Activated T-helper 17 cell treated with anti-CD3 and anti-CD28 coated beads, Interleukin-2, amount 50 U/mL, for 72 hours (primary cell): Measurements from ENCODE around the gene GGTA1. TPM values are rescaled to one million over a fixed set of nuclear protein-coding genes. Genes with fewer than 3 reads are reported as not detected.
"Not testable (repeated sequence)": the region's sequence is repeated elsewhere in the genome, so short reads cannot be mapped to it uniquely, and the experiment has no call there.

Experiments
- ATAC-seq: fragments of 150-1000 bp; cut with Tn5 transposase; replicated peaks from 2 replicates; pipeline ENCODE4 v1.10.0; 2021; ENCODE audit warnings: mild to moderate bottlenecking, moderate library complexity
- H3K27ac Mint-ChIP-seq: one replicate; pipeline ENCODE4 v1.8.0; 2022; ENCODE audit warnings: mixed read lengths
- H3K27me3 Mint-ChIP-seq: one replicate; pipeline ENCODE4 v1.8.0; 2022; ENCODE audit warnings: mixed read lengths
- H3K36me3 Mint-ChIP-seq: one replicate; pipeline ENCODE4 v1.8.0; 2022; ENCODE audit warnings: low read depth, mild to moderate bottlenecking, mixed read lengths
- H3K4me1 Mint-ChIP-seq: one replicate; pipeline ENCODE4 v1.8.0; 2022; ENCODE audit warnings: mixed read lengths
- H3K4me3 Mint-ChIP-seq: one replicate; pipeline ENCODE4 v1.8.0; 2022; ENCODE audit warnings: mild to moderate bottlenecking, mixed read lengths
- H3K9me3 Mint-ChIP-seq: one replicate; pipeline ENCODE4 v1.8.0; 2022; ENCODE audit warnings: mixed read lengths
- total RNA-seq, 2 donors: library from RNA; stranded (reverse); gene quantifications; one replicate each; pipeline ENCODE4 v1.2.3, GENCODE V29; 2022

The GGTA1 gene
- total RNA-seq, 2 donors from 2014 or later, result not detected

DNA sequence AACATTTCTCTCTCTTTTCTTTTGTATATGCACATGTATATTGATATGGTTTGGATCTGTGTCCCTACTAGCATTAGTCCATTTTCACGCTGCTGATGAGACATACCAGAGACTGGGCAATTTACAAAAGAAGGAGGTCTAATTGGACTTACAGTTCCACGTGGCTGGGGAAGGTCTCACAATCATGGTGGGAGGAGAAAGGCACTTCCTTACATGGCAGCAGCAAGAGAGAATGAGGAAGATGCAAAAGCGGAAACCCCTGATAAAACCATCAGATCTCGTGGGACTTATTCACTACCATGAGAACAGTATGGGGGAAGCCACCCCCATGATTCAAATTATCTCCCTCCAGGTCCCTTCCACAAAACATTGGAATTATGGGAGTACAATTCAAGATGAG, 13.5 kb upstream of the GGTA1 start:
- H3K4me1 Mint-ChIP-seq, H3K4me3 Mint-ChIP-seq, H3K9me3 Mint-ChIP-seq, H3K36me3 Mint-ChIP-seq, ATAC-seq, H3K27ac Mint-ChIP-seq: not testable (repeated sequence)
- H3K27me3 Mint-ChIP-seq, result peaks cover 16% of the 10 kb centered on the region

DNA sequence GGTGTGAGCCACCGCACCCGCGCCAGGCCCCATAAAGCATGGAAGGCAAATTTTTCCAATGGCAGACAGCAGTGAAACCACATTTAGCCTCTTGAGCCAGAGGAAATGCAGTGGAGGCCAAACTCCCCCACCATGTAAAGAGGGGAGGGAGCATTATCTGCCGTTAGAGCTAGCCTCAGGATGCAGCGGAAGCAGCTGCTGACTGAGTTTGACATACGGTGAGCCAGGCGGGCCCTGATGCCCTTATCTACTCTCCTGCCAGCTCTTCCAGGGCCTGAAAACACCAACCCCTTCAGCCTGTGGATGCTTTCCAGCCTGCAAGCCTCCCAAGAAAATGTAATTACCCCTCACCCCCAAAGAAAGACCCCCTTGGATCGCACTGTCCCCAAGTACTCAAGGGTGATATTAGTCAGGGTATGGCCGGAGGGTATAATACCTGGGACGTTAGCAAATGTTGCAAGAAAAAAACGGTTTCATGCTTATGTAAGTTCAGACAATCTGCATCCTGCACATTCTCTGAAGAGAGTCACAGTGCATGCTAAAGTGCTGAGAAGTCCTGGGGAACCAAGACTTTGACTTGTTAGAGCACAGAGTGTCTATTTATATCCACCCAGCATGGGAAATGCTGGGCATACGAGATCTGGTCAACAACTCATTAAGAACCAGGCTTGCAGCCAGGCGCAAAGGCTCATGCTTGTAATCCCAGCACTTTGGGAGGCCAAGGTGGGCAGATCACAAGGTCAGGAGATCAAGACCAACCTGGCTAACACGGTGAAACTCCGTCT, 11.3 kb upstream of the GGTA1 start:
- H3K36me3 Mint-ChIP-seq, result no peaks in the 10 kb centered on the region
- H3K9me3 Mint-ChIP-seq, result no peaks in the 10 kb centered on the region
- H3K4me3 Mint-ChIP-seq, result no peak overlapping the region
- H3K27ac Mint-ChIP-seq, result no peak overlapping the region
- H3K27me3 Mint-ChIP-seq, result peaks cover 20% of the 10 kb centered on the region
- H3K4me1 Mint-ChIP-seq, result no peaks in the 10 kb centered on the region
- ATAC-seq, result no peak

GRCh38 chr9:121509180-121509579, 9.5 kb upstream of the GGTA1 start:
- no peak overlapping the region for H3K27ac Mint-ChIP-seq
- no peak for ATAC-seq
- H3K36me3 Mint-ChIP-seq, result no peaks in the 10 kb centered on the region
- H3K9me3 Mint-ChIP-seq, result no peaks in the 10 kb centered on the region
- H3K27me3 Mint-ChIP-seq, result peaks cover 14% of the 10 kb centered on the region
- no peaks in the 10 kb centered on the region for H3K4me1 Mint-ChIP-seq
- no peak overlapping the region for H3K4me3 Mint-ChIP-seq

DNA sequence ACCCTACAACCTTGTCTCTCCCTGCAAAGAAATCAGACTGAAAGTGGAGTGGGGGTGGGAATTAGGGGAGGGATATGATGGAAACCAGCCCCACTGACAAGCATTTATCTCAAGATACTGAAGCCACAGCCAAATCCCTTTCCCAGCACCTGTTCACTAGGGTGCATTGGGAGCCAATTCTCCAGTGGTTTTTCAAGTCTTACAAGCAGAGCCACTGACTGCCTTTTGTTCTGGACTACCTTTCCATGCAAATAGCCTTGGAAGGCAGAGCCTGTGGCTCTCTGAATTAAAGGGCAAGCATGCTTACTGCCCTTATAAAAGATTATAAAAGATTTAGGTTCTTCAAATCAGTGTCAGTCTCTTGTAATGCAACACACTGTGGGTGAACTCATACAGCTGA, 8.8 kb upstream of the GGTA1 start:
- no peaks in the 10 kb centered on the region for H3K9me3 Mint-ChIP-seq
- H3K27me3 Mint-ChIP-seq, result peaks cover 19% of the 10 kb centered on the region
- no peaks in the 10 kb centered on the region for H3K36me3 Mint-ChIP-seq
- H3K4me3 Mint-ChIP-seq, result no peak overlapping the region
- ATAC-seq, result no peak
- no peaks in the 10 kb centered on the region for H3K4me1 Mint-ChIP-seq
- no peak overlapping the region for H3K27ac Mint-ChIP-seq

- no peak for ATAC-seq
- Mint-ChIP-seq H3K9me3 (no peaks in the 10 kb centered on the region), H3K27me3 (peaks cover 21% of the 10 kb centered on the region), H3K36me3 (no peaks in the 10 kb centered on the region), H3K27ac (no peak overlapping the region), H3K4me1 (no peaks in the 10 kb centered on the region), H3K4me3 (no peak overlapping the region)
Measured at GRCh38 chr9:121505903-121506735, 6.5 kb upstream of the GGTA1 start.

- ATAC-seq, result no peak
- no peak overlapping the region for H3K4me3 Mint-ChIP-seq
Measured at GRCh38 chr9:121503444-121503843, 3.8 kb upstream of the GGTA1 start.

DNA sequence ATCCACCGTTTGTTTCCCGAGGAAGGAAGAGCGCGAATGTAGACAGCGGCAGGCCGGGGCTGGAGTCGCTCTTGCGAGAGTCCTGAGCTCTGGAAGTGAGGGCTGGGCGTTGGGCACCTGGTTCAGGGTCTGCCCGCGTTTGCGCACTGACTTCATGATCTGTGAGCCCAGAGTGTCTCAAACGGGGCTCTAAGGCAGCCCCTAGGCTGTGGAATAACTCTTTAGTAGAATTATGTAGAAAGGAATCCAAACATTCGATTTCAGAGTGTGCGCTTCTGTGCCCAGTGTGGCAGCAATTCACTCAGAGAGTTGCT, 478 bp upstream of the GGTA1 start:
- Mint-ChIP-seq H3K4me3 (peak overlapping the region; percentile 28), H3K27me3 (peaks cover 59% of the 10 kb centered on the region), H3K9me3 (peaks cover 4% of the 10 kb centered on the region), H3K36me3 (no peaks in the 10 kb centered on the region), H3K27ac (no peak overlapping the region), H3K4me1 (peaks cover 13% of the 10 kb centered on the region)
- no peak for ATAC-seq

More at GRCh38 chr9:121503444-121503843, 3.8 kb upstream of the GGTA1 start:
- no peak overlapping the region for H3K27ac Mint-ChIP-seq
- H3K4me1 Mint-ChIP-seq, result peaks cover 8% of the 10 kb centered on the region
- H3K9me3 Mint-ChIP-seq, result no peaks in the 10 kb centered on the region
- peaks cover 39% of the 10 kb centered on the region for H3K27me3 Mint-ChIP-seq
- no peaks in the 10 kb centered on the region for H3K36me3 Mint-ChIP-seq

- no peak for ATAC-seq
- Mint-ChIP-seq H3K27me3 (peaks cover 59% of the 10 kb centered on the region), H3K9me3 (peaks cover 4% of the 10 kb centered on the region), H3K4me1 (peaks cover 13% of the 10 kb centered on the region), H3K27ac (no peak overlapping the region), H3K36me3 (no peaks in the 10 kb centered on the region), H3K4me3 (peak overlapping the region; percentile 68)
Measured at GRCh38 chr9:121499177-121499426, 542 bp downstream of the GGTA1 start.

- Mint-ChIP-seq H3K27ac (no peak overlapping the region), H3K4me3 (peak overlapping the region; percentile 68), H3K36me3 (no peaks in the 10 kb centered on the region), H3K4me1 (peaks cover 13% of the 10 kb centered on the region), H3K27me3 (peaks cover 59% of the 10 kb centered on the region), H3K9me3 (peaks cover 4% of the 10 kb centered on the region)
- ATAC-seq, result peak; percentile 18
Measured at GRCh38 chr9:121498487-121499176, 1.0 kb downstream of the GGTA1 start.

DNA sequence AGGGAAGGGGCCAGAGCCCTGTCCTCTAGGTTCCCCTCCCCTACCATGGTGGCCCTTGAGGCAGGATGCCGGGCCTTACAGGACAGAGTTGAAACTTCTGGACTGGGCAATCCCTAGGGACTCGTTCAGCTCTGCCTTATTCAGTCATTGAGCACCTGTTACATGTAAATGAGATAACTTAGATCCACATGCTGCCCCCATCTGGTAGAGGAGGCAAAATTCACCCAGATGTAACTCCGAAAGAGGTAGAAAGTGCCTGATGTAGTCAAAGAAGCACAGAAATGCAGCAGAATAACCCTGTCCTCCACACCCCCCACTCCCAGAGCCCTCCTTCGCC, 1.5 kb downstream of the GGTA1 start:
- Mint-ChIP-seq H3K36me3 (no peaks in the 10 kb centered on the region), H3K4me1 (peaks cover 13% of the 10 kb centered on the region), H3K4me3 (peak overlapping the region; percentile 68), H3K27ac (no peak overlapping the region), H3K27me3 (peaks cover 54% of the 10 kb centered on the region), H3K9me3 (peaks cover 4% of the 10 kb centered on the region)
- peak; percentile 63 for ATAC-seq

GRCh38 chr9:121495976-121496375, 3.7 kb downstream of the GGTA1 start:
- Mint-ChIP-seq H3K4me3 (no peak overlapping the region), H3K4me1 (peaks cover 13% of the 10 kb centered on the region), H3K36me3 (no peaks in the 10 kb centered on the region), H3K9me3 (peaks cover 4% of the 10 kb centered on the region), H3K27ac (no peak overlapping the region), H3K27me3 (peaks cover 47% of the 10 kb centered on the region)
- no peak for ATAC-seq

DNA sequence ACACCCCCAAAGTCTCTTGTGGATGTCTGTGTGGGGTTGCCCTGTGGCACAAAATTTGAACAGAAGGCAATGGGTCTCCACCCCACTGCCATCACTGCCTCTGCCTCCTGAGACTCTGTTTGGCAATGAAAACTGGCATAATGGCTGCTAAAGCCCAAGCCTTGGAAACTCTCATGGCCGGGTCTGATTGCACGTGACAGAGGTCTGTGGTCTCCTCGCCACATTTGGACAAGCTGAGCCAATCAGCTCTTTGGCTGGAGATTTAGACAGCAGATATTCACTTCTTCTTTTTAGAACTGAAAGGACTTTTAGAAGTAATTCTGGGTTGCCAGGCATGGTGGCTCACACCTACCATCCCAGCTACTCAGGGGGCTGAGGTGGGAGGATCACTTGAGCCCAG, 5.5 kb downstream of the GGTA1 start:
- Mint-ChIP-seq H3K36me3 (no peaks in the 10 kb centered on the region), H3K4me1 (peaks cover 12% of the 10 kb centered on the region), H3K9me3 (peaks cover 4% of the 10 kb centered on the region), H3K4me3 (no peak overlapping the region), H3K27ac (no peak overlapping the region), H3K27me3 (peaks cover 37% of the 10 kb centered on the region)
- no peak for ATAC-seq

- H3K27ac Mint-ChIP-seq, result no peak overlapping the region
- H3K36me3 Mint-ChIP-seq, result no peaks in the 10 kb centered on the region
Measured at GRCh38 chr9:121491111-121491510, 8.5 kb downstream of the GGTA1 start.

GRCh38 chr9:121489344-121489743, 10.3 kb downstream of the GGTA1 start:
- no peaks in the 10 kb centered on the region for H3K9me3 Mint-ChIP-seq
- H3K4me1 Mint-ChIP-seq, result no peaks in the 10 kb centered on the region
- peak overlapping the region; percentile 17 for H3K27ac Mint-ChIP-seq
- H3K27me3 Mint-ChIP-seq, result peaks cover 3% of the 10 kb centered on the region
- ATAC-seq, result no peak
- H3K36me3 Mint-ChIP-seq, result no peaks in the 10 kb centered on the region
- no peak overlapping the region for H3K4me3 Mint-ChIP-seq

More at GRCh38 chr9:121491111-121491510, 8.5 kb downstream of the GGTA1 start:
- no peak for ATAC-seq
- Mint-ChIP-seq H3K4me1 (no peaks in the 10 kb centered on the region), H3K27me3 (peaks cover 11% of the 10 kb centered on the region), H3K9me3 (peaks cover 4% of the 10 kb centered on the region), H3K4me3 (no peak overlapping the region)

GRCh38 chr9:121486043-121486442, 13.6 kb downstream of the GGTA1 start:
- Mint-ChIP-seq H3K36me3 (no peaks in the 10 kb centered on the region), H3K4me1 (no peaks in the 10 kb centered on the region), H3K4me3 (no peak overlapping the region), H3K9me3 (no peaks in the 10 kb centered on the region), H3K27ac (no peak overlapping the region), H3K27me3 (peaks cover 3% of the 10 kb centered on the region)
- no peak for ATAC-seq
